PC-3 (cell line): Measurements from ENCODE around the gene NTHL1. TPM values are rescaled to one million over a fixed set of nuclear protein-coding genes. Genes with fewer than 3 reads are reported as not detected.

Experiments
- ATAC-seq: fragments of 200-7000 bp; cut with Tn5 transposase; 2 replicates; pipeline ENCODE4 v1.9.1; 2020; ENCODE audit warnings: mild to moderate bottlenecking, moderate library complexity
- BruUV-seq: library from RNA; stranded (reverse); fragments of 400-500 nt; replicated peaks from 2 replicates; lab custom pipeline; 2021; lab: Mats Ljungman, UMichigan
- CTCF ChIA-PET: fragments of 300-600 bp; sonication (Branson Sonifier 250); formaldehyde crosslinking; loops from one replicate; lab custom pipeline; 2022; ENCODE audit warnings: antibody characterized with exemption; lab: Charles Lee
- POLR2A ChIA-PET: fragments of 300-600 bp; sonication (Branson Sonifier 250); formaldehyde crosslinking; loops from one replicate; lab custom pipeline; 2022; ENCODE audit warnings: antibody characterized with exemption; ENCODE audit not compliant: unreplicated experiment; lab: Charles Lee
- DNase-seq: peaks from one replicate; pipeline ENCODE4 v3.0.0-alpha.2; 2015
- H2AFZ ChIP-seq: fragments of 300-600 bp; sonication (generic); 2 replicates; pipeline ENCODE4 v1.6.0; 2016; ENCODE audit warnings: antibody characterized with exemption, low read length
- H3F3A ChIP-seq: fragments of 300-600 bp; sonication (generic); one replicate; pipeline ENCODE4 v1.6.0; 2017; ENCODE audit warnings: antibody characterized with exemption, low read length, control low read depth, mild to moderate bottlenecking; ENCODE audit not compliant: unreplicated experiment
- H3K27ac ChIP-seq: fragments of 300-600 bp; sonication (generic); 2 replicates; pipeline ENCODE4 v1.5.1; 2016; ENCODE audit warnings: mild to moderate bottlenecking, low read length
- H3K27me3 ChIP-seq: fragments of 300-600 bp; sonication (generic); 2 replicates; pipeline ENCODE4 v1.6.1; 2016; ENCODE audit warnings: low read length, mixed read lengths
- H3K36me3 ChIP-seq: fragments of 300-600 bp; sonication (generic); 2 replicates; pipeline ENCODE4 v1.6.1; 2016; ENCODE audit warnings: low read depth, mixed run types, low read length, mixed read lengths
- H3K4me1 ChIP-seq: fragments of 300-600 bp; sonication (generic); 2 replicates; pipeline ENCODE4 v1.5.1; 2016; ENCODE audit warnings: low read length; ENCODE audit not compliant: insufficient read depth
- H3K4me2 ChIP-seq: fragments of 300-600 bp; sonication (generic); 2 replicates; pipeline ENCODE4 v1.6.0; 2016; ENCODE audit warnings: low read length
- H3K4me3 ChIP-seq: fragments of 300-600 bp; sonication (generic); 2 replicates; pipeline ENCODE4 v1.5.1; 2016; ENCODE audit warnings: mild to moderate bottlenecking, low read length, mixed read lengths
- H3K79me2 ChIP-seq: fragments of 300-600 bp; sonication (generic); 2 replicates; pipeline ENCODE4 v1.6.1; 2017; ENCODE audit warnings: low read length, mixed read lengths
- H3K9ac ChIP-seq: fragments of 300-600 bp; sonication (generic); 2 replicates; pipeline ENCODE4 v1.6.0; 2016; ENCODE audit warnings: mild to moderate bottlenecking, low read length
- H3K9me2 ChIP-seq: fragments of 300-600 bp; sonication (generic); replicated peaks from 2 replicates; pipeline ENCODE4 v1.6.1; 2016; ENCODE audit warnings: mixed run types, low read length, mixed read lengths
- H3K9me3 ChIP-seq: fragments of 300-600 bp; sonication (generic); 2 replicates; pipeline ENCODE4 v1.6.1; 2016; ENCODE audit warnings: low read length, mixed read lengths
- H4K20me1 ChIP-seq: fragments of 300-600 bp; sonication (generic); 2 replicates; pipeline ENCODE4 v1.6.1; 2016; ENCODE audit warnings: low read length, mixed read lengths
- EZH2 ChIP-seq: fragments of 300-600 bp; sonication (generic); IDR thresholded peaks from one replicate; pipeline ENCODE4 v1.6.1; 2017; ENCODE audit warnings: antibody characterized with exemption, mild to moderate bottlenecking, low read length; ENCODE audit not compliant: unreplicated experiment
- EZH2phosphoT487 ChIP-seq: fragments of 300-600 bp; sonication (generic); IDR thresholded peaks from 2 replicates; pipeline ENCODE4 v1.6.1; 2018; ENCODE audit warnings: mild to moderate bottlenecking, antibody characterized with exemption, low read length, borderline replicate concordance
- intact Hi-C: fragments of 100-400 bp; cut with micrococcal nuclease; formaldehyde crosslinking; loops from 2 replicates; pipeline ENCODE4 v1.9.0; 2023
- total RNA-seq: library from RNA; depleted of rRNA; stranded (reverse); fragments of >200 nt; gene quantifications from 2 replicates; pipeline ENCODE4 v1.2.3, GENCODE V29; 2014
- TF ChIP-seq, protein P1 (sequence below): fragments of 300-600 bp; sonication (generic); conservative IDR thresholded peaks from 2 replicates; pipeline ENCODE4 v1.5.1; 2017; ENCODE audit warnings: antibody characterized with exemption, low read depth, mild to moderate bottlenecking, low read length

Gene NTHL1
- total RNA-seq, 1 experiment from 2014 or later = 90.1 TPM

DNA sequence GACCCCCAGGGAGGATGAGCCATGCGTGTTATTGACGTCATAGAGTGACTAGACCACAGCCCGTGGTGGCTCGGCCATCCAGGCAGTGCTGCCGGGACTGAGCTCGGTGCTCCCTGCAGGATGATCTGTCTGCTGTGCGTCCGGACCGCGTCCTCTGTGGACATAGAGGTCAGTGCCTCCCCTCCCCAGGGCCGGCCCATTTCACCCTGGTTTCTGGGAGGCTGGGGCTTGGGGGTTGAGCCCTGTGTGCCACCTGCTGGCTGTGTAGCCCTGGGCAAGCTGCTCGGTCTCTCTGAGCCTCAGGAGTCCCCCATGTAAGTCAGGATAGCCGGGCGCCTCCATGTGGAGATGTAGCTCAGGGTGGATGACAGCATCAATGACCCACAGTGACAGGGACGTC is 8.4 kb upstream of the NTHL1 start:
- BruUV-seq = no TSS peak
- no peak overlapping the region for H3K4me3 ChIP-seq
- no peaks in the 10 kb centered on the region; the same call in 1 of the 2 replicates for H3K36me3 ChIP-seq
- ChIA-PET POLR2A (no interaction called here), CTCF (interaction anchor here (0.6 to 1.7 kb wide), 3 partner anchors 28 to 85 kb away, joined by 3 to 4 read pairs (median 4); no protein-coding TSS in a partner anchor)
- no peaks in the 10 kb centered on the region for H4K20me1 ChIP-seq
- H3K9me2 ChIP-seq = no peaks in the 10 kb centered on the region
- DNase-seq = peak; percentile 15
- no peak for TF ChIP-seq EZH2phosphoT487
- TF ChIP-seq EZH2 = no peak
- TF ChIP-seq, protein P1, sequence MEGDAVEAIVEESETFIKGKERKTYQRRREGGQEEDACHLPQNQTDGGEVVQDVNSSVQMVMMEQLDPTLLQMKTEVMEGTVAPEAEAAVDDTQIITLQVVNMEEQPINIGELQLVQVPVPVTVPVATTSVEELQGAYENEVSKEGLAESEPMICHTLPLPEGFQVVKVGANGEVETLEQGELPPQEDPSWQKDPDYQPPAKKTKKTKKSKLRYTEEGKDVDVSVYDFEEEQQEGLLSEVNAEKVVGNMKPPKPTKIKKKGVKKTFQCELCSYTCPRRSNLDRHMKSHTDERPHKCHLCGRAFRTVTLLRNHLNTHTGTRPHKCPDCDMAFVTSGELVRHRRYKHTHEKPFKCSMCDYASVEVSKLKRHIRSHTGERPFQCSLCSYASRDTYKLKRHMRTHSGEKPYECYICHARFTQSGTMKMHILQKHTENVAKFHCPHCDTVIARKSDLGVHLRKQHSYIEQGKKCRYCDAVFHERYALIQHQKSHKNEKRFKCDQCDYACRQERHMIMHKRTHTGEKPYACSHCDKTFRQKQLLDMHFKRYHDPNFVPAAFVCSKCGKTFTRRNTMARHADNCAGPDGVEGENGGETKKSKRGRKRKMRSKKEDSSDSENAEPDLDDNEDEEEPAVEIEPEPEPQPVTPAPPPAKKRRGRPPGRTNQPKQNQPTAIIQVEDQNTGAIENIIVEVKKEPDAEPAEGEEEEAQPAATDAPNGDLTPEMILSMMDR = peak; percentile 46
- H2AFZ ChIP-seq = no peak overlapping the region
- H3K27me3 ChIP-seq = no peaks in the 10 kb centered on the region
- intact Hi-C loops = loop anchor here (2.0 kb wide), 1 partner anchor 33 kb away; no protein-coding TSS in a partner anchor
- no peak overlapping the region for H3K9ac ChIP-seq
- peak; percentile 46 for ATAC-seq
- H3F3A ChIP-seq = no peaks in the 10 kb centered on the region
- no peaks in the 10 kb centered on the region for H3K79me2 ChIP-seq
- H3K27ac ChIP-seq = no peak overlapping the region
- H3K4me1 ChIP-seq = no peaks in the 10 kb centered on the region
- H3K4me2 ChIP-seq = no peak overlapping the region
- H3K9me3 ChIP-seq = no peaks in the 10 kb centered on the region

DNA sequence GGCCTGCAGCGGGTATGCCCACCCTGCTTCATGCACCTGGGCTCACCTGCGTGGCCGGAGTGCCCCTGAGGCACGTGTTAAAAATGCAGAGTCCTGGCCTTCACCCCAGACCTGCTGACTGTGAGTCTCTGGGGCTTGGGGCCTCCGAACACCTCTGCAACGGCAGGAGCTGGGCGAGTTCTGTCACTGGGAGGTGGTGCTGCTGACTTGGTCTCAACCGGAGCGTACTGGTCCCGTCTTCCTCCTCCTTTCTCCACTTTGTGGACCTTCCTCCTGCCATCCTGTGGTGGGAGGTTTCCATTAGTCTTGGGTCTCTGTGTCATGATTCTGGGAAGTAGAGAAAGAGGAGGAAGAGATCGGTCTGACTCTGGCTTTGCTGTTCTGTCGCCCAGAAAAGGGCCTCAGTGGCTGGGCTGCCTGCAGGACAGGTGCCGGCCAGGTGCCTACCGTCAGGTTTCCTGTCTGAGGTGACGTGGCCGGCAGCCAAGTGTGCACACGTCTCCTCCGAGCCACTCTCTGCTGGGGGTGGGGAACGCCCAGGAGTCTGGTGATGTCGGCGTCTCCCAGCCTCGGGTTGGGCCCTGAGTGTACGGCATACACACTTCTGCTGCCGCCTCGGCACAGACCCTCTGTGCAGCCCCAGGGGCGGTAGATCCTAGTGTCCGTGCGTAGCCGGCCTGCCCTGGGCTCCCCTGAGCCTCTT is 7.1 kb upstream of the NTHL1 start:
- Histone ChIP-seq H3K79me2 (peaks cover under 1% of the 10 kb centered on the region), H4K20me1 (no peaks in the 10 kb centered on the region), H3K4me2 (no peak overlapping the region), H3K4me1 (no peaks in the 10 kb centered on the region), H3K9ac (no peak overlapping the region), H3K27ac (no peak overlapping the region), H3F3A (no peaks in the 10 kb centered on the region), H2AFZ (no peak overlapping the region), H3K4me3 (no peak overlapping the region), H3K9me2 (no peaks in the 10 kb centered on the region), H3K9me3 (no peaks in the 10 kb centered on the region), H3K36me3 (no peaks in the 10 kb centered on the region; the same call in 1 of the 2 replicates), H3K27me3 (no peaks in the 10 kb centered on the region)
- ATAC-seq = no peak
- no TSS peak for BruUV-seq
- ChIA-PET POLR2A (no interaction called here), CTCF (no interaction called here)
- TF ChIP-seq, protein P1 = no peak
- no peak for TF ChIP-seq EZH2
- TF ChIP-seq EZH2phosphoT487 = no peak
- DNase-seq = no peak
- intact Hi-C loops = no loop called here

DNA sequence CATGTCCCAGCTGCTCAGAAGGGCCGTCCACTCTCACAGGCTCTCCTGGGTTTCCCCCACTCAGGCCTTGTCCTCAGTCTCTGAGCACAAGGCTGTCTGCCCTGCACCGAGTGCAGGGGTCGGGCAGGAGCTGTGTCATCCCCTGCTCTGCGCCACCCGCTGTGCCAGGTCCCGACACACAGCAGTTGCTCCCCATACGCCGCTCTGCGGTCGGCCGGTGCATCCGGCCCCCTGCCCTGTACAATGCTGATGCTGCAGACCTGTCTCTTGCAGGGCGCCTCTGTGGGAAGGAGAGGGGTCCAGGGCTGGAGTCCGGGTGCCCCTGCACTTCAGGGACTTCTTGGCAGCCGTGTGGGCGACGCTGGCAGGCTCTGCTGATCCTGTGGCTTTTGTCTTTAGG is 6.3 kb upstream of the NTHL1 start:
- Histone ChIP-seq H3K9me2 (no peaks in the 10 kb centered on the region), H3K79me2 (peaks cover 9% of the 10 kb centered on the region), H3K9ac (no peak overlapping the region), H3F3A (no peaks in the 10 kb centered on the region), H3K4me1 (no peaks in the 10 kb centered on the region; the same call in 1 of the 2 replicates), H3K4me2 (no peak overlapping the region), H3K4me3 (no peak overlapping the region), H4K20me1 (no peaks in the 10 kb centered on the region), H3K36me3 (no peaks in the 10 kb centered on the region; the same call in 1 of the 2 replicates), H2AFZ (no peak overlapping the region), H3K27ac (no peak overlapping the region), H3K27me3 (no peaks in the 10 kb centered on the region), H3K9me3 (no peaks in the 10 kb centered on the region)
- ATAC-seq (no peak), DNase-seq (no peak)
- ChIA-PET CTCF (no interaction called here), POLR2A (no interaction called here)
- TF ChIP-seq, protein P1 = no peak
- TF ChIP-seq EZH2phosphoT487 = no peak
- TF ChIP-seq EZH2 = no peak
- intact Hi-C loops = no loop called here
- no TSS peak for BruUV-seq
